ENCODE results near the gene SH2D3A.

The SH2D3A gene

GRCh38 chr19:6738787-6739389, 28.3 kb downstream of the SH2D3A start (continued):
- TF ChIP-seq PATZ1 (tag by site-specific recombination; IDR thresholded peaks at IDR 0.05): peak; percentile 28; the same call in 1 of the 2 replicates
- no peak for TF ChIP-seq ZNF518A (tag by site-specific recombination; conservative IDR thresholded peaks at IDR 0.05; ENCODE audit: low read depth)

GRCh38 chr19:6737873-6738786, 29.1 kb downstream of the SH2D3A start:
- CTCF ChIA-PET: interaction anchor here (0.6 to 4.8 kb wide), 15 partner anchors 9 to 328 kb away, joined by 3 to 49 read pairs (median 4); partner anchors contain the start of genes SH2D3A and VAV1
- H3K36me3 ChIP-seq (ENCODE audit: control insufficient read depth in 2 of 2, insufficient read depth in 1 of 2, low read length in 2 of 2): peaks cover 0 to 13% of the 10 kb centered on the region in 2 experiments; a peak in 2 of 3 replicates
- peak; percentile 67; the same call in 1 of the 2 replicates for TF ChIP-seq ZNF10 (tag by site-specific recombination; IDR thresholded peaks at IDR 0.05)
- 0 out of 2 replicates have a peak, but pooled peaks have one; percentile 15 for TF ChIP-seq ZNF211 (tag by site-specific recombination; IDR thresholded peaks at IDR 0.05; ENCODE audit: low read depth)
- TF ChIP-seq ZNF354C (tag by site-specific recombination; IDR thresholded peaks at IDR 0.05; ENCODE audit: borderline replicate concordance, low read depth): no peak
- 0 out of 2 replicates have a peak, but pooled peaks have one; percentile 28 for TF ChIP-seq ZNF518A (tag by site-specific recombination; conservative IDR thresholded peaks at IDR 0.05; ENCODE audit: low read depth)
- TF ChIP-seq ZFHX2 (tag by site-specific recombination; conservative IDR thresholded peaks at IDR 0.05): peak; percentile 59; the same call in 1 of the 2 replicates
- TF ChIP-seq ZBTB44 (tag by site-specific recombination; IDR thresholded peaks at IDR 0.05): 0 out of 2 replicates have a peak, but pooled peaks have one; percentile 28
- peak; percentile 63 for TF ChIP-seq GLIS1 (tag by site-specific recombination; IDR thresholded peaks at IDR 0.05)
- TF ChIP-seq SP3 (tag by site-specific recombination; IDR thresholded peaks at IDR 0.05): peak; percentile 77
- TF ChIP-seq ZNF548 (tag by site-specific recombination; IDR thresholded peaks at IDR 0.05): 0 out of 2 replicates have a peak, but pooled peaks have one; percentile 21
- TF ChIP-seq IKZF3 (tag by site-specific recombination; IDR thresholded peaks at IDR 0.05): peak; percentile 86
- peak; percentile 18; the same call in 1 of the 2 replicates for TF ChIP-seq ZNF843 (tag by site-specific recombination; IDR thresholded peaks at IDR 0.05)
- TF ChIP-seq ZNF423 (tag by site-specific recombination; IDR thresholded peaks at IDR 0.05): peak; percentile 38; the same call in 1 of the 2 replicates
- TF ChIP-seq ZNF785 (tag by site-specific recombination; IDR thresholded peaks at IDR 0.05): 0 out of 2 replicates have a peak, but pooled peaks have one; percentile 27
- peak; percentile 100 for TF ChIP-seq BCL11B (tag by site-specific recombination; IDR thresholded peaks at IDR 0.05; ENCODE audit: low read depth)
- no peak for TF ChIP-seq ZNF623 (tag by site-specific recombination; IDR thresholded peaks at IDR 0.05)

More at GRCh38 chr19:6737873-6738786, 29.1 kb downstream of the SH2D3A start:
- Histone ChIP-seq H3K4me1 (ENCODE audit: control insufficient read depth, insufficient read depth, low read length) (peaks cover 15% of the 10 kb centered on the region), H3K27ac (ENCODE audit: extremely low read depth, low read depth, low read length) (peak overlapping the region; percentile 11; the same call in 1 of the 2 replicates), H3K4me3 (ENCODE audit: low read depth, low read length) (0 out of 2 replicates have a peak overlapping the region, but pooled peaks have one; percentile 15), H3K9me3 (ENCODE audit: control insufficient read depth, insufficient read depth, low read depth, low read length) (no peaks in the 10 kb centered on the region)
- POLR2A ChIA-PET: interaction anchor here (0.5 to 1.6 kb wide), 8 partner anchors 23 to 366 kb away, joined by 3 to 6 read pairs (median 4); partner anchors contain the start of genes ALKBH7, KHSRP, SH2D3A and TNFSF9

All from HEK293 (cell line).